GM19328 (cell line): ENCODE measurements around the gene TOR4A.

ENCODE experiments used
- ATAC-seq: cut with Tn5 transposase; IDR thresholded peaks from one replicate; pipeline ENCODE4 v1.9.1; 2021; ENCODE audit warnings: mild to moderate bottlenecking, moderate library complexity; ENCODE audit not compliant: unreplicated experiment

TOR4A gene

GRCh38 chr9:137269231-137269772 lies 8.2 kb upstream of the TOR4A start:
- no peak for ATAC-seq

- ATAC-seq, result no peak
Observed at GRCh38 chr9:137270929-137271695, 6.4 kb upstream of the TOR4A start.

- ATAC-seq, result no peak
Observed at GRCh38 chr9:137271696-137272076, 5.8 kb upstream of the TOR4A start.

- ATAC-seq, result no peak
Observed at GRCh38 chr9:137272241-137273094, 5.1 kb upstream of the TOR4A start.

GRCh38 chr9:137273095-137273490 lies 4.4 kb upstream of the TOR4A start:
- ATAC-seq, result no peak

- ATAC-seq, result no peak
Observed at GRCh38 chr9:137273611-137274320, 3.8 kb upstream of the TOR4A start.

GRCh38 chr9:137275203-137275587 lies 2.3 kb upstream of the TOR4A start:
- ATAC-seq, result no peak

- no peak for ATAC-seq
Observed at GRCh38 chr9:137275588-137276472, 1.7 kb upstream of the TOR4A start.

- ATAC-seq, result no peak
Observed at GRCh38 chr9:137276473-137277328, 825 bp upstream of the TOR4A start.

- no peak for ATAC-seq
Observed at GRCh38 chr9:137278061-137278701, 655 bp downstream of the TOR4A start.

- no peak for ATAC-seq
Observed at GRCh38 chr9:137278721-137279711, 1.5 kb downstream of the TOR4A start.

- ATAC-seq, result no peak
Observed at GRCh38 chr9:137279741-137280473, 2.4 kb downstream of the TOR4A start.

- no peak for ATAC-seq
Observed at GRCh38 chr9:137280474-137281344, 3.2 kb downstream of the TOR4A start.

- no peak for ATAC-seq
Observed at GRCh38 chr9:137281345-137282116, 4.0 kb downstream of the TOR4A start.

- ATAC-seq, result no peak
Observed at GRCh38 chr9:137286975-137287383, 9.5 kb downstream of the TOR4A start.
